ENCODE measurements around the gene SERINC2.
A peak's percentile ranks its signal among the peaks of the same experiment; 100 is the strongest.
"Not testable (repeated sequence)": the region's sequence is repeated elsewhere in the genome, so short reads cannot be mapped to it uniquely, and the experiment has no call there.

SERINC2 gene

DNA sequence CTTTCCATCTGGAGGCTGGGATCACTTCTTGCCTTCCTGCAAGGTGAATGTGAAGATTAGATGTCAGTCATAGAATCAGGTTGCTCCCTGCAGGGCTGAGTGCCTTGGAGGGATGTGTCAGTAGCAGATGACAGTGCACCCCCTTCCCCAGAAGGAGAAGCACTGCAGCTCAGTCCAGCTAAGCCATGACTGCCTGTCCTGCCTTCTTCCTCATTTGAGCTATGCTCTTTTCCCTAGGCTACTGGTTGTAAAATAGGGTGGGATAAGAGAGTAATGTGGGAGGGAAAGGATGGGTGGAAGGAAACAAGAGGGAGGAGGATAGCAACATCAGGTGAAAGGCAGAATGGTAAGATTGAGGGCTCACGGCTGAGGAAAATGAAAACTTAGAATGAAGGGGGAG lies 29.0 kb upstream of the SERINC2 start:
- DNase-seq (ENCODE audit: low spot score) = no peak

DNA sequence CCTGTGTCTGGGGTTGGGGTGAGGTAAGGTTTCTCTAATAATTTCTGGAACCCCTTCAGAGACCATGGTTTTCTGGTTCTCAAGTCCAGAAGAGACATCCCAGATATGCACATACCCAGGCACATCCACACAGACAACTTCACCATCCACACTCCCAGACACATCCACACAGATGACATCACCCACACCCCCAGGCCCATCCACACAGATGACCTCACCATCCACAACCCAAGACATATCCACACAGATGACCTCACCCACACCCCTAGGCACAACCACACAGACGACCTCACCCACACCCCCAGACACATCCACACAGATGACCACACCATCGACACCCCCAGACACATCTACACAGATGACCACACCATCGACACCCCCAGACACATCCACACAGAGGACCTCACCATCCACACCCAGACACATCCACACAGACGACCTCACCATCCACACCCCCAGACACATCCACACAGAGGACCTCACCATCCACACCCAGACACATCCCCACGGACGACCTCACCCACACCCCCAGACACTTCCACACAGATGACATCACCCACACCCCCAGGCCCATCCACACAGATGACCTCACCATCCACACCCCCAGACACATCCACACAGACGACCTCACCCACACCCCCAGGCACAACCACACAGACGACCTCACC lies 26.3 kb upstream of the SERINC2 start:
- not testable (repeated sequence) for DNase-seq (ENCODE audit: low spot score)

DNA sequence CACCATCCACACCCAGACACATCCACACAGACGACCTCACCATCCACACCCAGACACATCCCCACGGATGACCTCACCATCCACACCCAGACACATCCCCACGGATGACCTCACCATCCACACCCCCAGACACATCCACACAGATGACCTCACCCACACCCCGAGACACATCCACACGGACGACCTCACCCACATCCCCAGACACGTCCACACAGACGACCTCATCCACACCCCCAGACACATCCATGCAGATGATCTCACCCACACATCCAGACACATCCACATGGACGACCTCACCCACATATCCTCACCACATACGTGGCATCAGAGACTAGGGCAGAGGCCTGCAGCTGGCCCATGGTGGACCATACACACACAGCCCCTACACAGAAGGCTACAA lies 25.4 kb upstream of the SERINC2 start:
- DNase-seq (ENCODE audit: low spot score) = no peak

- no peak for DNase-seq (ENCODE audit: low spot score)
Observed at GRCh38 chr1:31389616-31390015, 23.4 kb upstream of the SERINC2 start.

DNA sequence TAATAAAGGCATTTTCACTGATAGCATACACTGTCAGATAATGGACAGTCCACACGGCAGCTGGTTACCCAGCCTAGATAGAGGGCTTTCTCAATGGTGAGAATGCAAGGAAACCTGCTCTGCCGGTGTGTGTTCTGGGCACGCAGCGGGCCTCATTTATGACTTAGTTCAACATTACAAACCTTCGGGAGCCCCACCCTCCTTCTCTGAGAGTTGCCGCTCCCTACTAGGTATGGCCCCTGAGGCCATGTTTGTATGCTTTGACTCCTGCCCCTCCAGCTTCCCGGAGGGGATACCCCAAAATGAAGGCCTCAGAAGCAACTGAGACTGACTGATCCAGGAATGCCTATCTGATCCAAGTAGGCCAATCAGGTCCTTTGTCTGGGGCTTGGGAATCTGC lies 22.9 kb upstream of the SERINC2 start:
- DNase-seq (ENCODE audit: low spot score) = no peak

- DNase-seq (ENCODE audit: low spot score) = no peak
Observed at GRCh38 chr1:31393463-31393862, 19.6 kb upstream of the SERINC2 start.

DNA sequence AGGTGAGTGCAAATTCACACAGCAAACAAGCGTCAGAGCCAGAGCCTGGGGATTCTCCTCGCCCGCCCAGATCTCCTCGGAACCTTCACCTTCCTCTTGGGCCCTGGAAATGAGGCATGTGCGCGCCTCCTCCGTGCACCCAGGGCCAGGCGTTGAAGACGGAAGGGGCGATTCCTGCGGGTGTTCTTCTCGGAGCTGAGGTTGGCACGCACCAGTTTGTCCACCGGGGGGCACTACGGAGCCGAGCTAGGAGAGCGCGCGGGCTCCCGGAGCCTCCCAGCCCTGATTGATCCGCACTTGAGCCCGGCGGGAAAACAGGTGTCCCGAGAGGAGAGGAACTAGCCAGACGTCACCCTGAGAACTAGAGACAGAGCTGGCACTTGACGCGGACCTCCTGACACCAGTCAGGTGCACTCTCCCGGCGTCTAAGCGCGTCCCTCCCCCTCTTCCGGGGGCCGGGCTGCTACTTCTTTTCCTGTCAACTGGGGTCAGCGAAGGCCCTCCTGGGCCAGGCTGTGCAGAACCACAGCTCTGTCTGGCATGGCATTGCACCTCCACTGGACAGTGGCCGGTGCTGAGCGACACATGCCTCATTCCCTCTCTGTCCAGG lies 18.3 kb upstream of the SERINC2 start:
- DNase-seq (ENCODE audit: low spot score) = peak; percentile 84

GRCh38 chr1:31396633-31397351 lies 16.2 kb upstream of the SERINC2 start:
- no peak for DNase-seq (ENCODE audit: low spot score)

- no peak for DNase-seq (ENCODE audit: low spot score)
Observed at GRCh38 chr1:31397360-31398095, 15.5 kb upstream of the SERINC2 start.

GRCh38 chr1:31398246-31398645 lies 14.8 kb upstream of the SERINC2 start:
- no peak for DNase-seq (ENCODE audit: low spot score)

DNA sequence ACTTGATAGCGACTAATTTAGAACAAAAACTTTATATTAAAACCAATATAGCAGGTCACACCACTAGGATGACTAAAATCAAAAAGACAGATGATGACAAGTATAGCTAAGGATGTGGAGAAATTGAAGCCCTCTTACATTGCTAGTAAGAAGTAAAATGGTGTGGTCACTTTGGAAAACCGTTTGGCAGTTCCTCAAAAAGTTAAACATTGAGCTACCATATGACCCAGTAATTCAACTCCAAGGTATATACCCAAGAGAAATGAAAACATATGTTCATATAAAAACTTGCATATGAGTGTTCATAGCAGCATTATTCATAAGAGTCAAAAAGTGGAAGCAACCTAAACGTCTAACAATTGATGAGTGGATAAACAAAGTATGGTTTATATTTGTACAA lies 13.0 kb upstream of the SERINC2 start:
- no peak for DNase-seq (ENCODE audit: low spot score)

DNA sequence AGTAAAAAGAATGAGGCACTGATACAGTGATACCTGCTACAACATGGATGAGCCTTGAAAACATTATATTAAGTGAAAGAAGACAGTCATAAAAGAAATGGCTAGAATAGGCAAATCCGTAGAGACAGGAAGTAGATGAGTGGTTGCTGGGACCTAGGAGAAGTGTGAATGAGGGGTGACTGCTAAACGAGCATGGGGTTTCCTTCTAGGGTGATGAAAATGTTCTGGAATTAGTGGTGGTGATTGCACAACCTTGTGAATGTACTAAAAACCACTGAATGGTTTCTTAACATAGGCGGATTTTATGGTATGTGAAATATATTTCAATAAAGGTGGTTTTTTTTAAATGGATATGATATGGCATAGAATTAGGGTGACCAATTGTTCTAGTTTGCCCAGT lies 12.6 kb upstream of the SERINC2 start:
- DNase-seq (ENCODE audit: low spot score) = no peak

DNA sequence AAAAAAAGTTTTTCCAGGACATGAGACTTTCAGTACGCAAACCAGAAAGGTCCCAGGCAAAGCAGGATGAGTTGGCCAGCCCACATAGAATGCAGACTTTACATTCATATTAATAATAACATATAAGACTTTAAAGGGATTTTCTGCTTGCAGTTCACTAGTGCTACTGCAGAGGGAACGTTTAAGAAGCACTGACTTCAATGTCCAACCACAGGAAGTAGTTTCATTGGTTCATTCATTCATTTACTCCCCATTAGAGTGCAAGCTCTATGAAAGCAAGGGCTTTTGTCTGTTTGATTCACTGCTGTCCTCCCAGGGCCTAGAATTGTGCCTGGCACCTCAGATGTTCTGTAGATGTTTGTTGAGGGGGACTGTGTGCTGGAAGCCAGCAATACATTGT lies 11.8 kb upstream of the SERINC2 start:
- no peak for DNase-seq (ENCODE audit: low spot score)

- no peak for DNase-seq (ENCODE audit: low spot score)
Observed at GRCh38 chr1:31405578-31406245, 7.3 kb upstream of the SERINC2 start.

DNA sequence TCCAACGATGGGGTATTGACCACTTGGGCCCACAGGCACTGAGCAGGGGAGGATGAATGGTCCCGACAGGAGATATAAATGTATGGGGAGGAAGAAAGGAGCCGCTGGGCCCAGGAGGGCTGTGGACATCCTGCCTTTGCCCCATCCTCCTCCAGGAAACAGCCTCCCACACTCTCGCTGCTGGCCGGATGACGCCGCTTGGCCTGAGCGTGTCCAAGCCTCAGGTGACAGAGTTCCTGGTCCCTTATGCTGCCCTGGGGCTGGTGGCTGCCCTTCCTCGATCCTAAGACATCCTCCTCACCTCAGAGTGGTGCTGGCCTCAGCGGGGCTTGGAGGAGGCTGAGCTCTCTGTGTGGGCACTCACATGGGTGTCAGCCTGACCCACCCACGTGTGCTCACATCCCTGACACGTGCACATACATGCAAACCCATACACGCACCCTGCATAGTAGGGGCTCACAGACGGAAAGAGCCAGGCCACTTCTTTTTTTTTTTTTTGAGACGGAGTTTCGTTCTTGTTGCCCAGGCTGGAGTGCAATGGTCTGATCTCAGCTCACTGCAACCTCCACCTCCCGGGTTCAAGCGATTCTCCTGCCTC lies 5.9 kb upstream of the SERINC2 start:
- no peak for DNase-seq (ENCODE audit: low spot score)

GRCh38 chr1:31408788-31409318 lies 4.2 kb upstream of the SERINC2 start:
- no peak for DNase-seq (ENCODE audit: low spot score)

GRCh38 chr1:31409946-31410858 lies 2.8 kb upstream of the SERINC2 start:
- DNase-seq (ENCODE audit: low spot score) = no peak

GRCh38 chr1:31410871-31411270 lies 2.1 kb upstream of the SERINC2 start:
- DNase-seq (ENCODE audit: low spot score) = no peak

GRCh38 chr1:31412205-31412604 lies 808 bp upstream of the SERINC2 start:
- DNase-seq (ENCODE audit: low spot score) = no peak

DNA sequence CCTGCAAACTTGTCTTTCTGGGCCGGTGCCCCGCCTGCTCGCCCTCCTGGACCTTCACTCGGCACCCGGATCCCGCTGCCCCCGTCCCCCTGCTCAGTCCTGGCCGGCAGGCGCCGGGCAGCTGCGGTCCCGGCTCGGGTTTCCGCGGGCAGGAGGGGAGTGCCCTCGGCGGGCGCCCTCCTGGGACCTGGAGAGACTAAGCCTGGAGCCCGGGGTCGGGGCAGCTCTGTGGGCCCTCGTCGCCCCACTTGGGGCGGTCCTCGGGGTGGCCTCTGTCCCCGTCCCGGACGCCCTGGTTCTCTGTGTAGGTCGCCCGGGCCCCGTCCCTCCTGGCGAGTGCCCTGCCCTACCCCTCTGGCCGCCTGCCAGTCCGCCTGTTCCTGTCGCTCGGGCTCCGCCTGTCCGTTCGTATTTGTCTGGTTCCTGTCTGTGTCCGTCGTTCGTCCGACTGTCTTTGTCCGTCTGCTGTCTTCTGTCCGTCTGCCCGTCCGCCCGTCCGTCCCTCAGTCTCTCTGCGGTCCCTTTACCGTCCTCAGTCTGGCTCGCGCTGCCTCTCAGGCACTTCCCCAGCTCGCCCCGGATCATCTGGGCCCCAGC lies 490 bp downstream of the SERINC2 start:
- no peak for DNase-seq (ENCODE audit: low spot score)

Data from activated CD4-positive, alpha-beta T cell treated with anti-CD3 and anti-CD28 coated beads, Interleukin-2, Interleukin-4, amounts not matched to agents 100 ng/mL and 50 ng/mL, durations not matched to agents 16 hours and 8 hours (primary cell).